SKM-1 (cell line): ENCODE data around the gene ZNF662.

Experiments
- DNase-seq: peaks from one replicate; lab custom pipeline; 2025; ENCODE audit not compliant: unreplicated experiment; lab: John Stamatoyannopoulos, UW

The ZNF662 gene

GRCh38 chr3:42935472-42935871 lies 29.5 kb downstream of the ZNF662 start:
- DNase-seq: no peak

- no peak for DNase-seq
Observed at GRCh38 chr3:42936157-42936981, 30.4 kb downstream of the ZNF662 start.

DNA sequence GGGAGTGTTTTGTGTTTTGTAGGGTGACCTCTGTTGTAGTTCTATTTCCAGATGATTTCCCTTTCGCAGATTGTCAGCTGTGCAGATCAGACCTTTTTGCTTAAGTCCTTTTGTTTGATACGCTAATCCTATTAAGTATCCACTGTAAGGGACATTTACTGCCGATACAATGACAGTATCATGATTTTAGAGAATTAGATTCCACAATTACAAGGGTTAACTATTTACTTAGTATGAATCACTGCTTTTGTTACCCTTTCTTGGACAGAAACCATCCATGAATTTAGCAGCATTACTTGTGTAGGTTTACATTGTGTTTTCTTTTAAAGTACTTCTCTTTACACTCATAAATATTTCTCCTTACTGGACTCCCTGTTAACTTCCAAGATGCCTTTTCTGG lies 31.4 kb downstream of the ZNF662 start:
- no peak for DNase-seq

GRCh38 chr3:42942693-42943092 lies 36.8 kb downstream of the ZNF662 start:
- DNase-seq: no peak

DNA sequence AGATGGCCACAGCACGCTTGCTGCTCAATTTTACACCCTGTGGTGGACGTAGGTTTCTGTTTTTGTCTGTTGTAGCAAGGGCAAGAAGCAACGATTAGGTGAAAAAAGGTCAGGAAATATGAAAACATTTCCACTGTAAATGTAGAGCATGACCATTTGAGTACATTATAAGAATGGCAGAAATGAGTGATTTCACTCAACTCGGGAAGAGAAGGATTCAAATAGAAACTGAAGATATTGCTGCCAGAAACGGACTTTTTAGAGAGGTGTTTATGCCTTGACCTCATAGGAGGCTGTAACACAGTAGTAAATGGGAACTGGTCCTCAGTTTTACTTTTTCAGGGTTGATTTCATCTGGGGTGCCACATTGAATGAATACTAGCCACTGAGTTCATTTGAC lies 40.1 kb downstream of the ZNF662 start:
- no peak for DNase-seq

- no peak for DNase-seq
Observed at GRCh38 chr3:42957573-42957972, 51.6 kb downstream of the ZNF662 start.

- no peak for DNase-seq
Observed at GRCh38 chr3:42960282-42960681, 54.3 kb downstream of the ZNF662 start.

- DNase-seq: no peak
Observed at GRCh38 chr3:42960786-42961185, 54.8 kb downstream of the ZNF662 start.

- no peak for DNase-seq
Observed at GRCh38 chr3:42961633-42962032, 55.7 kb downstream of the ZNF662 start.

DNA sequence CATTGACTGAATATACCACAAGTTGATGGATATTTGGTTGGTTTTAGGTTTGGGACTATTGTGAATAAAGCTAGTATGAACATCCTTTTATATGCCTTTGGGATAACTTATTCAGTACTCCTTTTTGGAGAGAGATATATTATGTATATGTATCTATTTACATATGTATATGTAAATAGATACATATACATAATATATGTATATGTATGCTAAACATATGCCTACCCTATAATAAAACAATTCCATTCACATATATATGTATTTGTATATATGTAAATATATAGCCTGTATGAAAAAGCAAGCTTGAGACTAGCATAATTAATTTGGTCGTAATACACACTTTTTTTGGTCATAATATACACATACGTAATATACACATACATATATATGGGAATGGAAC lies 57.3 kb downstream of the ZNF662 start:
- DNase-seq: no peak

DNA sequence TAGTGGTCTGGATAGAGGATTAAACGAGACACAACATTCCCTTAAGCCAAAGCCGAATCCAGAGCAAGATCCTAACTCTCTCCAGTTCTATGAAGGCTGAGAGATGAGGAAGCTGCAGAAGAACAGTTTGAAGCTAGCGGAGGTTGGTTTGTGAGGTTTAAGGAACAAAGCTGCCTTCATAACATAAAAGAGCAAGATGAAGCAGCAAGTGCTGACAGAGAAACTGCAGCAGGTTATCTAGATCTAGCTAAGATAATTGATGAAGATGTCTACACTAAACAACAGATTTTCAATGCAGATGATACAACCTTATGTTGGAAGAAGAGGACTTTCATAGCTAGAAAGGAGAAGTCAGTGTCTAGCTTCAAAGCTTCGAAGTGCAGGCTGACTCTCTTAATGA lies 58.3 kb downstream of the ZNF662 start:
- no peak for DNase-seq
